Prostate gland (tissue), 2 donors: ENCODE results near the gene DAP.

Experiments used
- POLR2AphosphoS5 ChIP-seq: sonication (generic); formaldehyde crosslinking; IDR thresholded peaks from one replicate; pipeline ENCODE4 v1.6.1; 2017; ENCODE audit warnings: antibody characterized with exemption
- TF ChIP-seq, protein P1 (sequence below), 4 experiments: fragments of 200-600 bp in 2 of 4; fragments of 450-650 bp in 2 of 4; sonication (generic) in 2 of 4; IDR thresholded peaks; 1 replicate in 3 of 4; 2 replicates in 1 of 4; pipeline ENCODE4 v1.5.1; 2016 to 2019; ENCODE audit warnings: antibody characterized with exemption in 4 of 4, mild to moderate bottlenecking in 2 of 4, moderate library complexity in 2 of 4

DNA sequence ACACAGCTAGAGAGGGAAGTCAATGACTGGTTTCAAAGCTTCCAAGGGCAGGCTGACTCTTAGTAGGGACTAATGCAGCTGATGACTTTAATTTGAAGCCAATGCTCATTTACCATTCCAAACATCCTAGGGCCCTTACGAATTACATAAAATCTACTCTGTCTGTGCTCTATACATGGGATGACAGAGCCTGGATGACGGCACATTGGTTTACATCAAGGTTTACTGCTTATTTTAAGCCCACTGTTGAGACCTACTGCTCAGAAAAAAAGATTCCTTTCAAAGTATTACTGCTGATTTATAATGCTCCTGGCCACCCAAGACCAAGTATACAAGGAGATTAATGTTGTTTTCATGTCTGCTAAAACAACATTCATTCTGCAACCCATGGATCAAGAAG is 74.1 kb downstream of the DAP start:
- TF ChIP-seq, protein P1, sequence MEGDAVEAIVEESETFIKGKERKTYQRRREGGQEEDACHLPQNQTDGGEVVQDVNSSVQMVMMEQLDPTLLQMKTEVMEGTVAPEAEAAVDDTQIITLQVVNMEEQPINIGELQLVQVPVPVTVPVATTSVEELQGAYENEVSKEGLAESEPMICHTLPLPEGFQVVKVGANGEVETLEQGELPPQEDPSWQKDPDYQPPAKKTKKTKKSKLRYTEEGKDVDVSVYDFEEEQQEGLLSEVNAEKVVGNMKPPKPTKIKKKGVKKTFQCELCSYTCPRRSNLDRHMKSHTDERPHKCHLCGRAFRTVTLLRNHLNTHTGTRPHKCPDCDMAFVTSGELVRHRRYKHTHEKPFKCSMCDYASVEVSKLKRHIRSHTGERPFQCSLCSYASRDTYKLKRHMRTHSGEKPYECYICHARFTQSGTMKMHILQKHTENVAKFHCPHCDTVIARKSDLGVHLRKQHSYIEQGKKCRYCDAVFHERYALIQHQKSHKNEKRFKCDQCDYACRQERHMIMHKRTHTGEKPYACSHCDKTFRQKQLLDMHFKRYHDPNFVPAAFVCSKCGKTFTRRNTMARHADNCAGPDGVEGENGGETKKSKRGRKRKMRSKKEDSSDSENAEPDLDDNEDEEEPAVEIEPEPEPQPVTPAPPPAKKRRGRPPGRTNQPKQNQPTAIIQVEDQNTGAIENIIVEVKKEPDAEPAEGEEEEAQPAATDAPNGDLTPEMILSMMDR (IDR thresholded peaks at IDR 0.05), result no peak
- no peak for TF ChIP-seq POLR2AphosphoS5
